ENCODE results near the gene CD320.
"Not testable (repeated sequence)": the region's sequence is repeated elsewhere in the genome, so short reads cannot be mapped to it uniquely, and the experiment has no call there.

Gene CD320

GRCh38 chr19:8332976-8333766, 25.0 kb upstream of the CD320 start:
- DNase-seq, result no peak

- DNase-seq, result no peak
Observed at GRCh38 chr19:8331263-8331845, 23.2 kb upstream of the CD320 start.

GRCh38 chr19:8329996-8330395, 21.8 kb upstream of the CD320 start:
- DNase-seq, result no peak

GRCh38 chr19:8325454-8325853, 17.3 kb upstream of the CD320 start:
- no peak for DNase-seq

GRCh38 chr19:8324186-8325050, 16.3 kb upstream of the CD320 start:
- DNase-seq, result peak; percentile 44

- DNase-seq, result peak; percentile 70
Observed at GRCh38 chr19:8323781-8324185, 15.6 kb upstream of the CD320 start.

GRCh38 chr19:8322638-8322997, 14.5 kb upstream of the CD320 start:
- DNase-seq, result no peak

- no peak for DNase-seq
Observed at GRCh38 chr19:8321986-8322637, 14.0 kb upstream of the CD320 start.

- peak; percentile 98 for DNase-seq
Observed at GRCh38 chr19:8321067-8321985, 13.2 kb upstream of the CD320 start, which contains the start of the genes NDUFA7 and RPS28. NDUFA7 (minus strand) TSS chr19:8321375; CDS start chr19:8321358, 17 bp downstream. RPS28 (plus strand) TSS chr19:8321496; CDS start chr19:8321531, 35 bp downstream.

GRCh38 chr19:8320564-8321066, 12.5 kb upstream of the CD320 start:
- DNase-seq, result peak; percentile 34

- no peak for DNase-seq
Observed at GRCh38 chr19:8319807-8320520, 11.8 kb upstream of the CD320 start.

- peak; percentile 55 for DNase-seq
Observed at GRCh38 chr19:8318835-8319234, 10.7 kb upstream of the CD320 start.

- DNase-seq, result no peak
Observed at GRCh38 chr19:8316351-8317125, 8.4 kb upstream of the CD320 start.

GRCh38 chr19:8314981-8315640, 7.0 kb upstream of the CD320 start:
- not testable (repeated sequence) for DNase-seq

GRCh38 chr19:8311461-8312260, 3.5 kb upstream of the CD320 start:
- DNase-seq, result peak; percentile 66

- no peak for DNase-seq
Observed at GRCh38 chr19:8310342-8311055, 2.3 kb upstream of the CD320 start.

- no peak for DNase-seq
Observed at GRCh38 chr19:8308891-8309291, 733 bp upstream of the CD320 start.

- DNase-seq, result peak; percentile 19
Observed at GRCh38 chr19:8307400-8307964, 676 bp downstream of the CD320 start.

All from hematopoietic multipotent progenitor cell treated with erythropoietin and hydrocortisone succinate and interleukin-3 and kit ligand, for 4 days (in vitro differentiated cells).